Body of pancreas (tissue), 4 donors: Measurements from ENCODE around the gene COMT. TPM values are rescaled to one million over a fixed set of nuclear protein-coding genes. Genes with fewer than 3 reads are reported as not detected.
A peak's percentile ranks its signal among the peaks of the same experiment; 100 is the strongest.

Source experiments
- ATAC-seq: fragments of 150-250 bp; one replicate; pipeline ENCODE4 v1.9.1; 2016
- DNase-seq, 4 donors: peaks; one replicate each; pipeline ENCODE4 v3.0.0-alpha.2; 2019
- H3K27ac ChIP-seq, 4 donors: fragments of 200-600 bp; sonication (generic); 1 replicate in 3 of 4; 2 replicates in 1 of 4; pipeline versions ENCODE4 v1.5.1 to v1.6.1; 2016 to 2019; ENCODE audit warnings: mild to moderate bottlenecking in 1 of 4, mixed read lengths in 1 of 4, moderate library complexity in 1 of 4
- H3K27me3 ChIP-seq, 2 donors: fragments of 200-600 bp; sonication (generic); one replicate each; pipeline ENCODE4 v1.6.0; 2016; ENCODE audit warnings: mild to moderate bottlenecking in 1 of 2
- H3K36me3 ChIP-seq, 2 donors: fragments of 200-600 bp; sonication (generic); replicated peaks in 1 of 2; 2 replicates each; pipeline ENCODE4 v1.5.1; 2016; ENCODE audit warnings: low read depth in 2 of 2; ENCODE audit not compliant: insufficient read depth in 1 of 2
- H3K4me1 ChIP-seq: fragments of 200-600 bp; sonication (generic); one replicate; pipeline ENCODE4 v1.6.0; 2016
- H3K4me3 ChIP-seq, 2 donors: fragments of 200-600 bp; sonication (generic); 1 replicate in 1 of 2; 2 replicates in 1 of 2; pipeline ENCODE4 v1.5.1; 2016 to 2019
- H3K9me3 ChIP-seq, 3 donors: fragments of 200-600 bp; sonication (generic); 1 replicate in 2 of 3; 2 replicates in 1 of 3; pipeline ENCODE4 v1.5.1; 2016
- CTCF ChIP-seq, 7 experiments: fragments of 450-650 bp in 4 of 7; fragments of 200-600 bp in 3 of 7; sonication (generic) in 3 of 7; IDR thresholded peaks; one replicate each; pipeline ENCODE4 v1.5.1; 2016 to 2019; ENCODE audit warnings: antibody characterized with exemption in 7 of 7
- POLR2A ChIP-seq, 3 donors: fragments of 450-650 bp; IDR thresholded peaks; one replicate each; pipeline ENCODE4 v1.6.1; 2016; ENCODE audit warnings: antibody characterized with exemption in 3 of 3, mild to moderate bottlenecking in 2 of 3
- WGBS, 2 donors: methylation state at CpG; one replicate each; pipeline ENCODE4 v1.1.5; 2017; 5-methylcytosine and 5-hydroxymethylcytosine counted together
- intact Hi-C: fragments of 100-400 bp; cut with DNase I; formaldehyde crosslinking; loops from one replicate; pipeline ENCODE4 v1.15.1; 2023
- total RNA-seq, 2 donors: library from RNA; depleted of rRNA; stranded (reverse); fragments of >200 nt; gene quantifications; one replicate each; pipeline ENCODE4 v1.1.0, GENCODE V29; 2016

The COMT gene
- total RNA-seq, 2 donors from 2014 or later, result 85.6 to 98.2 TPM

GRCh38 chr22:19957445-19957844 lies 15.9 kb downstream of the COMT start:
- DNase-seq, result peak in 1 of 4 donors; percentile 19
- 91 to 93% methylated on average over 9 of the region's 9 CpGs for WGBS, 2 donors
- H3K36me3 ChIP-seq, result no peaks in the 10 kb centered on the region

GRCh38 chr22:19958083-19959042 lies 16.8 kb downstream of the COMT start:
- Histone ChIP-seq H3K9me3 (no peaks in the 10 kb centered on the region), H3K27me3 (no peaks in the 10 kb centered on the region), H3K27ac (peak overlapping the region in 3 of 4 donors; percentile 3 to 68 (median 61)), H3K36me3 (no peaks in the 10 kb centered on the region), H3K4me3 (no peak overlapping the region), H3K4me1 (peaks cover 60% of the 10 kb centered on the region)
- no peak for TF ChIP-seq CTCF (IDR thresholded peaks at IDR 0.05)
- TF ChIP-seq POLR2A (IDR thresholded peaks at IDR 0.05), result no peak
- ATAC-seq (no peak), DNase-seq (peak in 1 of 4 donors; percentile 19)
- WGBS, 2 donors, result 83 to 86% methylated on average over 18 to 19 of the region's 19 CpGs
- intact Hi-C loops, result no loop called here

More at GRCh38 chr22:19957445-19957844, 15.9 kb downstream of the COMT start:
- TF ChIP-seq POLR2A (IDR thresholded peaks at IDR 0.05), result no peak
- no peak for TF ChIP-seq CTCF (IDR thresholded peaks at IDR 0.05)
- no peak overlapping the region for H3K27ac ChIP-seq
- H3K27me3 ChIP-seq, result no peaks in the 10 kb centered on the region
- intact Hi-C loops, result no loop called here
- no peak overlapping the region for H3K4me3 ChIP-seq
- H3K4me1 ChIP-seq, result peaks cover 60% of the 10 kb centered on the region
- no peaks in the 10 kb centered on the region for H3K9me3 ChIP-seq
- ATAC-seq, result no peak

GRCh38 chr22:19959043-19959586 lies 17.5 kb downstream of the COMT start:
- Histone ChIP-seq H3K9me3 (no peaks in the 10 kb centered on the region), H3K4me3 (no peak overlapping the region), H3K4me1 (peaks cover 60% of the 10 kb centered on the region), H3K27ac (peak overlapping the region in 3 of 4 donors; percentile 27 to 68 (median 61)), H3K36me3 (no peaks in the 10 kb centered on the region), H3K27me3 (no peaks in the 10 kb centered on the region)
- DNase-seq (peak; percentile 77 to 86 (median 80)), ATAC-seq (peak; percentile 41)
- 33 to 56% methylated on average over 13 to 25 of the region's 30 CpGs for WGBS, 2 donors
- intact Hi-C loops, result no loop called here
- TF ChIP-seq POLR2A (IDR thresholded peaks at IDR 0.05) (peak in 2 of 3 donors; percentile 30), CTCF (IDR thresholded peaks at IDR 0.05) (no peak)

DNA sequence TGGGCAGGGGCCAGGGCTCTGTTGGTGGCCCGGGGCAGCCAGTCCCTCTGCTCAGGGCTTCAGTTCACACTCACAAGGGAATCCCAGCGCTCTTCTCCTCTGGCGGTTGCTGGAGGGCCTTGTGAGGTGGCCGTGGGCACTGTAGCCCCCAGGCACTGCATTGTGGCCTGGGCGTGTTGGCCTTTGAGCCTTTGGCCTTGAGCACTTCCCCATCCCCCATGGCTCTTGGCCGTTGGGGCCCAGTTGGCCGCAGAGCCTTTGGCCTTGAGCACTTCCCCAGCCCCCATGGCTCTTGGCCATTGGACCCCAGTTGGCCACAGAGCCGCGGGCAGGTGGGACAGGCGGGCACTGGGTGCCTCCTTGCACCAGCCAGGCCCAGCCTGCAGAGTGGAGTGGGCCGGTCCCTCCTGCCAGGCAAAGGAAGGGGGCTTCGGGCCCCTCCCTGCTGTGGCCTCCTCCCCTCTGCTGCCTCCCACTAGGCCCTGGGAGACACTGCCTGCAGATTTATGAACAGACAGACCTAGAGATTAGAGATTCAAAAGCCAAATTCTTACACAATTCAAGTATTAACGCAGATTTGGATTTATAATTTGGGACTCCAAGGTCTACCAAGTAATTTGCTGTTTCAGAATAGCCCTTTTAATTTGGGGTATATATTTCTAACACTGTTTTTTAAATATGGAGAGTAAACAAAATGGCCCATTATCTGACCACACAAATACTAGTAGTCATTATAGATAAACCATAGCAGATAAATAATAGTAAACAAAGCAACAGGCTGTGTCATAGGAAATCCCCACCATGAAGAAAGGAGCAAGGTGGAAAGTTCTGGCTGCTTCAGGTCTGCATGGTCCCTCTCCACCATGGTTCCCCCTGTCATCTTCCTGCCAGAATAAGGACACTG lies 18.3 kb downstream of the COMT start:
- H3K27ac ChIP-seq, result peak overlapping the region; percentile 19 to 68 (median 44)

More for the DNA sequence above, 18.3 kb downstream of the COMT start:
- ATAC-seq, result no peak
- intact Hi-C loops, result no loop called here
- peaks cover 58% of the 10 kb centered on the region for H3K4me1 ChIP-seq
- no peaks in the 10 kb centered on the region for H3K27me3 ChIP-seq
- DNase-seq, result no peak
- WGBS, 2 donors, result 20 to 49% methylated on average over 2 to 9 of the region's 13 CpGs
- TF ChIP-seq POLR2A (IDR thresholded peaks at IDR 0.05) (no peak), CTCF (IDR thresholded peaks at IDR 0.05) (no peak)
- H3K36me3 ChIP-seq, result no peaks in the 10 kb centered on the region
- no peak overlapping the region for H3K4me3 ChIP-seq
- no peaks in the 10 kb centered on the region for H3K9me3 ChIP-seq
